ENCODE results near the gene CXCR6. TPM values are rescaled to one million over a fixed set of nuclear protein-coding genes. Genes with fewer than 3 reads are reported as not detected.

CXCR6 gene
- total RNA-seq, 2 donors from 2014 or later, result 1.0 to 1.6 TPM

DNA sequence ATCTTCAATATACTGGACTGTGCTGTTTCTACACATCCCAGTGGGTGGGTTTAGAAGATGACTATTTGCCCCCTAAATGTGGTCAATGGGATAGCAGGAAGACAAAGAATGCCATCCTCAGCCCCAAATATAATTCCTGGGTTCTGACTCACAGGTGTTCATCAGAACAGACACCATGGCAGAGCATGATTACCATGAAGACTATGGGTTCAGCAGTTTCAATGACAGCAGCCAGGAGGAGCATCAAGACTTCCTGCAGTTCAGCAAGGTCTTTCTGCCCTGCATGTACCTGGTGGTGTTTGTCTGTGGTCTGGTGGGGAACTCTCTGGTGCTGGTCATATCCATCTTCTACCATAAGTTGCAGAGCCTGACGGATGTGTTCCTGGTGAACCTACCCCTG is 3.0 kb downstream of the CXCR6 start:
- no peak overlapping the region for H3K4me3 ChIP-seq
- DNase-seq, result no peak
- H3K9me3 ChIP-seq, result no peaks in the 10 kb centered on the region
- intact Hi-C loops (cut with DNase I), result no loop called here
- no peaks in the 10 kb centered on the region for H3K4me1 ChIP-seq
- no peak overlapping the region for H3K9ac ChIP-seq (ENCODE audit: low read depth in 2 of 2, low read length in 2 of 2)
- no peaks in the 10 kb centered on the region for H3K27me3 ChIP-seq
- H3K27ac ChIP-seq, result no peak overlapping the region
- TF ChIP-seq CTCF (IDR thresholded peaks at IDR 0.05), result no peak
- peaks cover 1% of the 10 kb centered on the region for H3K36me3 ChIP-seq

DNA sequence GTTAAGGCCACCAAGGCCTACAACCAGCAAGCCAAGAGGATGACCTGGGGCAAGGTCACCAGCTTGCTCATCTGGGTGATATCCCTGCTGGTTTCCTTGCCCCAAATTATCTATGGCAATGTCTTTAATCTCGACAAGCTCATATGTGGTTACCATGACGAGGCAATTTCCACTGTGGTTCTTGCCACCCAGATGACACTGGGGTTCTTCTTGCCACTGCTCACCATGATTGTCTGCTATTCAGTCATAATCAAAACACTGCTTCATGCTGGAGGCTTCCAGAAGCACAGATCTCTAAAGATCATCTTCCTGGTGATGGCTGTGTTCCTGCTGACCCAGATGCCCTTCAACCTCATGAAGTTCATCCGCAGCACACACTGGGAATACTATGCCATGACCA is 3.6 kb downstream of the CXCR6 start:
- Histone ChIP-seq H3K27ac (no peak overlapping the region), H3K9ac (ENCODE audit: low read depth in 2 of 2, low read length in 2 of 2) (no peak overlapping the region), H3K36me3 (peaks cover 7% of the 10 kb centered on the region), H3K4me1 (no peaks in the 10 kb centered on the region), H3K4me3 (no peak overlapping the region), H3K9me3 (no peaks in the 10 kb centered on the region), H3K27me3 (no peaks in the 10 kb centered on the region)
- TF ChIP-seq CTCF (IDR thresholded peaks at IDR 0.05), result no peak
- intact Hi-C loops (cut with DNase I), result no loop called here
- no peak for DNase-seq

- DNase-seq, result no peak
- no peaks in the 10 kb centered on the region for H3K4me1 ChIP-seq
Measured at GRCh38 chr3:45947361-45947760, 4.1 kb downstream of the CXCR6 start.

GRCh38 chr3:45948311-45948781 is 5.1 kb downstream of the CXCR6 start:
- DNase-seq, result no peak
- Histone ChIP-seq H3K27ac (no peak overlapping the region), H3K36me3 (peaks cover 7% of the 10 kb centered on the region), H3K4me3 (no peak overlapping the region), H3K9ac (ENCODE audit: low read depth in 2 of 2, low read length in 2 of 2) (no peak overlapping the region), H3K27me3 (no peaks in the 10 kb centered on the region), H3K9me3 (no peaks in the 10 kb centered on the region), H3K4me1 (no peaks in the 10 kb centered on the region)
- intact Hi-C loops (cut with DNase I), result no loop called here
- TF ChIP-seq CTCF (IDR thresholded peaks at IDR 0.05), result no peak

More at GRCh38 chr3:45947361-45947760, 4.1 kb downstream of the CXCR6 start:
- H3K36me3 ChIP-seq, result peaks cover 7% of the 10 kb centered on the region
- no peaks in the 10 kb centered on the region for H3K9me3 ChIP-seq
- no peaks in the 10 kb centered on the region for H3K27me3 ChIP-seq
- no peak overlapping the region for H3K9ac ChIP-seq (ENCODE audit: low read depth in 2 of 2, low read length in 2 of 2)
- no peak overlapping the region for H3K27ac ChIP-seq
- intact Hi-C loops (cut with DNase I), result no loop called here
- TF ChIP-seq CTCF (IDR thresholded peaks at IDR 0.05), result no peak
- H3K4me3 ChIP-seq, result no peak overlapping the region

GRCh38 chr3:45948881-45949280 is 5.6 kb downstream of the CXCR6 start:
- Histone ChIP-seq H3K9me3 (no peaks in the 10 kb centered on the region), H3K4me1 (no peaks in the 10 kb centered on the region), H3K4me3 (no peak overlapping the region), H3K27me3 (no peaks in the 10 kb centered on the region), H3K36me3 (peaks cover 13% of the 10 kb centered on the region), H3K9ac (ENCODE audit: low read depth in 2 of 2, low read length in 2 of 2) (no peak overlapping the region), H3K27ac (no peak overlapping the region)
- TF ChIP-seq CTCF (IDR thresholded peaks at IDR 0.05), result no peak
- DNase-seq, result no peak
- intact Hi-C loops (cut with DNase I), result no loop called here

Data from colonic mucosa (tissue), 4 donors.